GM18517 (cell line): Measurements from ENCODE around the gene CEBPE.
A peak's percentile ranks its signal among the peaks of the same experiment; 100 is the strongest.

ENCODE experiments used
- ATAC-seq: cut with Tn5 transposase; IDR thresholded peaks from one replicate; pipeline ENCODE4 v1.9.1; 2021; ENCODE audit warnings: mild to moderate bottlenecking, moderate library complexity; ENCODE audit not compliant: unreplicated experiment

CEBPE gene

DNA sequence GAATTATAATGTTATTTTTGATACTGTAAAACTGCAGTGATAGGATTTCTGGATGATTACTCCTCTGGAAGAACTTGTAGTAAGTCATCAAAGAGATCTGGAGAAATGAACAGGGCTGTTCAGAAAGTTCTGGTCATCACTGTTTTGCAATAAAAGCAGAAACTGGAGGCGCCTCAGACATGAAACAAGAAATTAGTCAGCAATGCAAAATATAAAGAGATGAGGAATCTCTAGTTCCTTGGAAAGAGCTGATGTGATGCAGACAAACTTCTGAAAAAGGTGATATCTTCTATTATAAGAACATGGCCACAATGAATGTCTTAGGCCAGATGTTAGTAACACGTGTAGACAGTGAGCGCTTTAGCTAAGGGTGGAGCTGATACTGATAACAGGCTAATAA is 33.6 kb downstream of the CEBPE start:
- no peak for ATAC-seq

DNA sequence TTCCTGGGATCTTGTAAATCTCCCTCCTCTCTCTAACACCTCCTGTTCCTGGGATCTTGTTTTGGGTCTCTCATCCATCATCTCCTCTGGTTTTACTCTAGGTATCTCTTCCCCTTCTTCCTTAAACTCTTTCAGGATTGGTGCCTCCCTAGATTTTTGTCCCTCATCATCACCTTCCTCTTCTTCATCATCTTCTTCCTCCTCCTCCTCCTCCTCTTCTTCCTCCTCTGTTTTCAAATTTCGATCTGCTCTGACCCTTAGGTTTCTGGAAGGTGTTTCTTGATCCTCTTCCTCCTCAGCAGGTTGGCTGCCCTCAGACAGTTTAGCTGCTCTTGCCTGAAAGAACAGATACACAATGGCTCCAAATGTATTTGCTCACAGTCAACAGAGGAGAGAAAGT is 38.6 kb downstream of the CEBPE start:
- no peak for ATAC-seq

DNA sequence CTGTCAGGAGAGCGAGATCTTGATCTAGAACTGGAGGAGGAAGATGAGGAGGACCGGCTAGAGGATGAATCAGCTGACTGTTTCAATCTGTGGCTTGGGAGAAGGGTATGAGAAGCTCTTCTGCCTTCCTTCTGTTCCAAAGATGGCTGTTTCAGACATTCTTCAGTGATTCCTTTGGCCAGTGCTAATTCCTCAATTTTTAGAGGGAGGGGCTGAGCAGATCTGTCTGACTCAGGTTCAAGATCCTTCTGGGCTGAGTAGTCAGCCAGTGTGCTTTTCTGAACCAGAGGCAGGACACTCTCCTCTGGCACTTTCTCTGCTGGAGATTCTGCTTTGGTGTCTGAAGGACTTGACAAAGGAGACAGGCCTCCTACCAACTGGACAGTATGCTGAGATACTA is 39.3 kb downstream of the CEBPE start:
- no peak for ATAC-seq

DNA sequence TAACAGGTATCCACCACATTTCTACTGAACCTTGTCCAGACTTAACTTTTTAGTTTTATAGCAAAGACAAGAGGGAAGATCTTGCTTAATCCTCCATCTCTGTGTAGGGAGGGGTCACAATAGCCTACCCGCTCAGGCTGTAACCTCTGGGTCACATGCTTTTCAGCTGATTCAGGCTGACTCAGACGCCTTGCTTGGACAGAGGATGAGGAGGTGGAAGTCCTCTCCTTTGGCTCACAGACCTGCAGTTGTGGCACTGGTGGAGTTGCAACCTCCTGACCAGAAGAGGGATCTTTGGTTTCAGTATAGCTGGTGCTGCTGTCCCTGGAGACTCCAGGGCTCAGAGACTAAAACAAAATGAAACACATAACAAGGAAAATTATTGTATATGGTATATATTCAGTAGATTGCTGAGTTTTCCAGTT is 40.4 kb downstream of the CEBPE start:
- no peak for ATAC-seq

DNA sequence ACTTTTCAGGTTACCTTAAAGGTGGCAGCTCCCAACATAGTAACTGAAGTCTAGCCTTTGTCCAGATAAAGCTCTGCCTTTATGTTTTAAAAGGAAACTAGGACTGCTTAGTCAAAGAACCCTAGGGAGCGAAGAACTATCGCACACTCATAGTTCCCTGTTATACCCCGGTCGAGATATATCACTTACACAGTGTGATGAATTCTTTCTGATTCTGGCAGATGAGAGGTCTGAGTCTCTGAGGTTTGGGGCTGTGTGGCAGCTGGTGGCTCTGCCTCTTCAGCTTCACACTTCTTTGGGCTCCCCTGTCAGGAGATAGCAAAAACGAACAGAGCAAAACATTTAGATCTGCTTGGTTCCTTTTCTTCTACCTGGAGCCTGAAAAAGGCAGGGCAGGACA is 41.1 kb downstream of the CEBPE start:
- ATAC-seq = no peak

DNA sequence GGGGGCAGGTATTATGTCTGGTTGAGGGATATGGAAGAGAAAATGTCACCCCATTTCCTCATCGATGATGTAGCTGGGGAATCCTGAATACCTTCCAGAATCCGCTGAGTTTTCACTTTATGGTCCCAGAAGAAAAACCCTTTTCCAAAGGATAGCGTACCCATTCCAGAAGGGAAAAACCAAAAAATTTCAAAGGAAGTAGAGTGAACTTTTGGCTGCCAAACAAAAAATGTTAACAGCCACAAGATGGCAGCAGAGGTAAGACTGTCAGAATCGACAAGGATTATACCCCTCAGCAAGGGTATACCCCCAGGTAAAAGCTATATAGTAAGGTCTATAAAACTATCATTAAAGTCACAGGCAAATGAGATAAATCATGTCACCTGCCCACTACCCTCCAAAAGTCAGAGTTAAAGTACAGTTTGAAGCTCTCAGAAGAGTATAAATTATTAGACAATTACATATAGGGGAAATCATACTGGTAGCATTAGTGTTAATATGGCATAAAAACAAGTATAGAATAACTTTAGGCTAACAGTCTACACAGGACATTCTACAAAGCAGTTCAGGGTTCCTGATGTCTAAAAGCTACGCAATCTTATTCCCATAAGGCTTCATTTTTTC is 42.2 kb downstream of the CEBPE start:
- no peak for ATAC-seq

DNA sequence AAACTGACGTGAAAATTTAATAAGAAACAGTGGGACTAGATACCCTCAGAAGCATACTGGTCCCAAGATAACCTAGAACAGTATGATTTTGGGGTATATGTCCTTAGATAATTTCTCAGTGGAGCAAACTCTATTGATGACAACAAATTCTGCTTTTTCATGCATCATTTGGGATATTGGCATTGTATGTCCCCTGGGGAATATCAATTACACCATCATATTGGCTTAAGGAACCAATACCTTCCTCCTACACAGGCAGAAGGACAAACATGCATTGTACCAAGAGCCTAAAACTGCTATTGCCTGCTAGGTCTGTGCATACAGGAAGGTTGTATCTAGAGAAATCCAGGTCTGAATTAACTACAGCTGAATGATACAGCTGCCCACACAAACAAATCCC is 44.1 kb downstream of the CEBPE start:
- ATAC-seq = no peak

DNA sequence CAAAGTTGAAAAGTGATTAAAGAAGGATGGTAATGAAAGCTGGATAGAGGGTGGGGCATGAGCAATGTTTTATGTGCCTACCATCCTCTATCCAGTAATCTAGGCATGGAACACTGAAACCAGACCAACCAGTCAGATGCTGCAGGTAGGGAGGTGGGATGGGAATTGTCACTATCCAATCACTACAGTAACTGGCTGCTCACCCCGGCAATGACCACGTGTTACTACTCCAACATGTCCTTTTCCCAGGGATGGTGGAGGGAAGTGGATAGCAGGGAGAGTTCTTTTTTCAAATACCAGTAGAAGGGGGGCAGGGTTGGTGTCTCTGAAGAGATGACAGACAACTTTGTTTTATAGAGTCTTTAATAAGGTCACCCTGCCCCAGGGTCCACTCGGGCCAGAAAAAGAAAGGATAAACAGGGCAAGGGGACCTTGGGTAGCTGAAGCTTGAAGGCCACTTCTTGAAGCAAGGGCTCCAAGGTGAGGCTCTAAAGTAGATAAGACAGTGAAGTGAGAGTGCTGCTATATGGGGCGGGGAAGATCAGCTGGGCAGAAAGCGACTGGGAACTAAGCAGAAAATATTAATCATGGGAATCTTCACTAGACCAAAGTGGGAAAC is 47.0 kb downstream of the CEBPE start:
- no peak for ATAC-seq

DNA sequence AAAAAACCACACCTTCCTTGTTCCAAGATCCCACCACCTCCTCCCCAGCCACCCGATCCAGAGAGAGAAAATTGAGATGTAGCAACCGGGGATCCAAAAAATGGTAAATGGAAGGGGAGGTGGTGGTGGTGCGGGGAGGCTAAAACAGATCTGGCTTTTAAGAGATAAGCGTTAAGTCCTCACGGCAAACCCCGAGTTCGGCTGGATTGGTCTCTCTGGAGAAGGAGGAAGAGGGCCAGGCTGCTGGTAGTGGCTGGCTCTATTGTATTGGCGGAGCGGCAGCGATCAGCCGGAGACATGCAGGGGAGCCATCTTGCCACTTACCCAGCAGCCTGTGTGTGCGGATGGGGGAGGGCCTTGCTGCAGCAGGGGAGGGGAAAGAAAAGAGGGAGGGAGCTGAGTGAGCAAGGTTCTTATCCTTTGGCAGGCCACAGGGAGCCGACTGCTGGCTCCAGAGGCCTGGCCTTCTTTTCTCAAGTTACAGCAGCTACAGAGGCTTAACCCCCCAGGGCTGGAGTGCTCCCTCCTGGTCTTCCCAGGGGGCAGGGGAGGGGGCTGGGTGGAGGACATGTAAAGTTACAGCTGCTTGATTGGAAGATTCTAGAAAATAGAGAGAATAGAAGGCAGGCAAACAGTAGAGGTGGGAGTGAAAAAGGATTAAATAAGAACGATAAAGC is 47.7 kb downstream of the CEBPE start:
- peak; percentile 73 for ATAC-seq

DNA sequence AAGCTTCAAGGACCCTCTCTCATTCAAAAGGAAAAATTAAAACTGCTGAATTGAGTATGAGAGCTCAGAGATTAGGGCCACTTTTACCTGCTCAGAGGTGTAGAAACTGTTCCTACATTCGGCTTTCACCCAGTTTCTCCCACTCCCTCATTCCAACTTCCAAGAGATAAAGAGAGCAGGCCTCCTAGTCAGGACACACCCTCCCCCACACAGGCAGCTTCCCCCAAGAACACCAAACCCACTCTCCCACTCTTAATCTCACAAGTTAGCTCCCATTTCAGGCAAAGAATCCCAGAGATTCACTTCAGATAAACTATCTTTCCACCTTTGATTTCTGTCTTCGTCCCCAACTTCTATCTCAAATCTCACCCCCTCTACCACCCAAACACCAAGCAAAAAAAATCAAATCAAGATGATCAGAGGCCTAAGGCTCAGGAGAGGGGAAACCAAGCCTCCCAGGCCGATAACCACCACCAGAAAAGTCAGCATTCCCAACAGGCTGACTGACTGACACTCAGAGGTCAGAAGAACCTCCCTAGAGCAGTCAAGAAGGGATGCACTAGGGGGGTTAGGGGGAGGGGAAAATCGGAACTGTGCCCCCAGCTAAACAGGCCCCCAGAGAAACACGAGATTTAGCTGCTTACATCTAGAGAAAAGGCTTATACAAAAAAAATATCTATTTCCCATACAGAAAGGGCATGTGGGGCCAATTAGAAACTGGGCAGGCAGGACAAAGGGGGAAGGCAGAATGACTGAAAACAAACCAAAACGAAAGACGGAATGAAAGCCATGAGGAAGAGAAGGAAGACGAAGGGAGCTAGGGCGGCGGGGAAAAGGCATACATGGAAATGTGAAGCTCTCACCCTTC is 48.6 kb downstream of the CEBPE start:
- no peak for ATAC-seq

DNA sequence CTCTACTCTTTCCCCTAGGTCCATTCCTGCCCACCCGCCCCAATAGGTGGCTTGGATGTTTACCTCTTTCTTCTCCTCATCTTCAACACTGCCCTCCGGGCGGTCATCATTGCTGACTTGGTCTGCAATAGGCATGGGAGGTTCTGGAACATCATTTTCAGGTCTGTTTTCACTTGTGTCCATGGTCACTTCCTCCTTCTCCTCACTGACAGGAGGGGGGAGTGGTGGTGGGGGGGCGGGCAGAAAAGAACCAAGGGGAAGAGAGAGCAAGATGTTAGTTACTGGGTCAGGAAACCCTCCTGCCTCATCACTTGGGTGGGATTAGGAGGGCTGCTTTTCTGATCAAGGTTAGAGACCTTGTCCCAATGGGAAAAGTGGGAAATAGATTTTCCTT is 49.6 kb downstream of the CEBPE start:
- ATAC-seq = no peak

DNA sequence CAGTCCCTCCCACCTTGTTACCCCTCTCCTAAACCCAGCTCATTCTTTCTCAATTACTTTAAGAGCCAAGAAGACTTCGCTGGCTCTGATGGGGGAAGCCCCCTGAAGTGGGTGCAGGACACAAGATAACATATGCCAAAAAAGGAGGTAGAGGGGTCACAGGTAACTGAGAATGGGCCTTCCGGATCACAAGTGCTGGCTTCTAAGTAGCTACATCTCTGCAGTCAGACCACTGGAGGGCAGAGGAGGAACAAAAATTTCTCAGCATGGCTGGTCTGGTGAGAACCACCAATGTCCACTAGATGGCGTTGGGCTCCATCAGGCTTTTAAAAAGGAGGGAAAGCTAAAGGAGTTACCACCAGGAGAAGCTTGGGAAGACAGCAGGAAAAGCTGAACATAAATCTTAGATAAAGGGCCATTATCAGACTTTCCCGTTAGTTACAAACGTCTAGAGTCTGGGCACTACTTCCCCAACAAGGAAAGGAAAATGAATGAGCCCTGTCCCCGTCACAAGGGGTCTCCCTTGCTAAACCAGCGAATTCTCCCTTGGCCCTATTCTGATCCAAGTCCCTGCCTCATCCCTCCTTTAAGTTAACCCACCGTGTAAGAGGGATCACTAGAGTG is 50.2 kb downstream of the CEBPE start:
- ATAC-seq = peak; percentile 57

DNA sequence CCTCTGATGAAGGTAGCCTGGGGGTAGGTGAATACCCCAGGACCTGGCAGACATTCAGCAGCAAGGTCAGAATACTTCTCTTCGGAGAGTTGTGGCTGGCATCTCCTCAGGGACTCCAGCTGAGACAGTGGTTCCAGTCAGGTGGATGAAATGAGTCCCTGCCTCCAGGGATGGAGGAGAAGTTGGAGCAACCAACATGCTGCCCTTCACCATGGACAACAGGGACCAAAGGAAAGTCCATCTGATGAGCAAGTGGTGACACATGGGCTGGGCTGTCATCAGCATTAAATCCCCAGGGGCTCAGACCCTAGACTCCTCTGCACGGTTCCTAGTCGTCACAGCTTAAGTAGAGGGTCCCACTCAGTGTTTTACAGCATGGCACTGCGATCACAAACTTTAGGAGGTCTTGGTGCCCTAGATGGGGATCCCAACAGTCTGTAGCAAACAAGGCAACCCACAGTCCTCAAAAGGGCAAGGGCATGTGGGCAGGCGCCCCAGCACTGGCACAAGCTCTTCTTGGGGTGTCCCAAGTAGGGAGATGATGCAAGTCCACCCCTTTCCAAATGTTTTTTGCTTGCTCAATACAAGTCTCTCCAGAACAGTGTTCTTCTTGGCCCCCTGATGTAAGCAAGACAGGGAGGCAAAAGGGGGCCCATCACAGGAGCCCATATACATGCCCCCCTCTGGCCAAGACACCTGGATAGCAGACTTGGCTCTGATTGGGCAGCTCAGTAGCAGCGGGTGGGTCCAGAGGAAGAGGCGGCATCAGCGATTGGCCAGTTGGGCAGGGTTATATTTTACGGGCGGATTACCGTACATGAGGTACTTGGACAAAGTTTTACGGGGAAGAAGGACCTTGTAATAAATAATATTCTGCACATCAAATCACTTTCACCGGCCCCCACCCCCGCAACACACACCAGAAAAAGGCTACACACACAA is 50.9 kb downstream of the CEBPE start:
- ATAC-seq = no peak
